GM19395 (cell line): Measurements from ENCODE around the gene MAP2K5.

Source experiments
- ATAC-seq: cut with Tn5 transposase; IDR thresholded peaks from one replicate; pipeline ENCODE4 v1.9.1; 2021; ENCODE audit warnings: mild to moderate bottlenecking, moderate library complexity; ENCODE audit not compliant: unreplicated experiment

Gene MAP2K5

GRCh38 chr15:67801926-67802914 lies 259.7 kb downstream of the MAP2K5 start:
- ATAC-seq: no peak

GRCh38 chr15:67803299-67803698 lies 260.8 kb downstream of the MAP2K5 start:
- ATAC-seq: no peak

DNA sequence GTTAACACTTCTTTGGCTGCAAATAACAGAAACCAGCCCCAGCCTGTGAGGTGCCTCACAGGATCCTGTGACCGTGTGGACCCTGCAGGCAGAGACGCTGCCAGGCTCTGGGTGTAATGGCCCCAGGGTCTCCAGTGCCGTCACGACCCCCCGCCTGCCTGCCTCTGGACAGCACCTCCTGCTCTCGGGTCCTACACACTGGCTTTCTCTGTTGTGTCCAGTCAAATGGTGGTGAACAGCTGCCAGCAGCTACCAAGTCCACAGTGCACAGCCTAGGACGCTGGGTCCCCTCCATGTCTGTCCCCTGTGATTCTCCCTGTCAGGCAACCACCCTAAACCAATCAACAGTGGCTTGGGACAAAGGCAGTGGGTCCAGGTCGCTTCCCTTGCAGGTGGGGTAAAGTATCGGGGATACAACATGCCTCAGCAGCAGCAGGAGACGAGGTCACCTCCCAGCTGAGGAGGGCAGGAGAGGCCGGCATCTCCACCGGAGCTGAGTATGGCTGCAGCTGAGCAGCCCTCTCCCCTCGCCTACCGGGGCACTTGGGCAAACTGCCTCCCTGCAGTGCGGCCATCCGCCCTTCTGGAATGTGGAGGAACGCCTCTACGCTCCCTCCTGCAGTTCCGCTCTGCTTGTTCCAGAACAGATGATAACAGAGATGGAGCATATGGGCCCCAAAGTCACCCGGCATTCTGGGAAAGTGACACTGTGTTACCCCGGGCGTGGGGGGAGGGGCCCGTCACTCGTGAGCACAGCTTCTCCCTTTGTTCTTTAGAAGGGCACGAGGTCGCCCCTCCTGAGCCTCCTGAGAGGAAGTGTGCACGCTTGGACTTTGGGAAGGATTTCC lies 261.7 kb downstream of the MAP2K5 start:
- no peak for ATAC-seq

- no peak for ATAC-seq
Measured at GRCh38 chr15:67805008-67805665, 262.6 kb downstream of the MAP2K5 start.

GRCh38 chr15:67805666-67806516 lies 263.4 kb downstream of the MAP2K5 start:
- no peak for ATAC-seq

- no peak for ATAC-seq
Measured at GRCh38 chr15:67806536-67806935, 264.0 kb downstream of the MAP2K5 start.

DNA sequence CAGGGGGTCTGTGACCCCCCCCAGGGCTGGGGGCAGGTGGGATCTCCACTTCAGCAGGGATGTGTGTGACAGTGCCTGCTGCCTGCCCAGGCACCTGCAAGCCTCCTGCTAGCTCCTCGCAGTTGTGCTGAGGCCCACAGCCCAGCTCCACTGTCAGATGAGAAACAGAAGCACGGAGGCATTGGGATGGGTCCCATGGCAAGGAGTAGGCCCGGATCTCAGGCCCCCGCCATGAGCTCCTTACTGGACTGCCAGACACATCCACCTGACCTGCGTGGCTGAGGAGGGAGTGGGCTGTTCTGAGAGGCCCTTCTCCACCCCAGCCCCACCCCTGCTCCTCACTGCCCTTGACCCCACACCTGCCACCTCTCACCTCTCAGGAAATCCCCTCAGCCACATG lies 264.6 kb downstream of the MAP2K5 start:
- no peak for ATAC-seq

DNA sequence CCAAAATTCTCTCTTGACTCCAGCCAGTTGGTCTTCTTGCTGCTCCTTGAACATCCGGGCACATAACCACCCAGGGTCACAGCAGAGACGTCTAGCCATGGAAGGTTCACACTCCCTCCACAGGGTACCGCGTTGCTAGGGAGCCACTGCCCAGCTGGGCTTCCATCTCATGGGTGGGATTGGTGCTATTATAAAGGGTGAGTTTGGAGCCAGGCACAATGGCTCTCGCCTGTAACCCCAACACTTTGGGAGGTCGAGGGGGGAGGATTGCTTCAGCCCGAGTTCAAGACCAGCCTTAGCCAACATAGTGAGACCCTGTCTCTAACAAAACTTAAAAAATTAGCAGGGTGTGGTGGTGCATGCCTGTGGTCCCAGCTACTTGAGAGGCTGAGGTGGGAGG lies 265.3 kb downstream of the MAP2K5 start:
- no peak for ATAC-seq

DNA sequence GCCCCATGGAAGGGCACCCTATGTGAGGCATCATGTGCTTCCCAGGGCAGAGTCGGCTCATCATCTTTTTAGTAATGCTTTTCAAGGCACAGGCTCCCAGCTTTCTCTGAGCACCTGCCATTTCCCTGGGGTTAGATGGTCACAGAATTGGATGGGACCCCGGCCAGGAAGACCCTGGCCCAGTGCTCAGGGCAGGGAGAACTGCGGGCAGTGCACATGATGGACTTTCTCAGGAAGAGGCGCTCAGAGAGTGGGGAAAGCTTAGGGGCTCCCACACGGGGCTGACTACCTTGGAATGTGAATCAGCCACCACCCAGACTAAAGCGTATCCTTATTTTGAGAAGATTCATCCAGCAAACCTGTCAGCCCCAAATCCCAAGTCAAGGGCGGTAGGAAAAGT lies 266.3 kb downstream of the MAP2K5 start:
- ATAC-seq: no peak

- no peak for ATAC-seq
Measured at GRCh38 chr15:67809441-67809840, 266.9 kb downstream of the MAP2K5 start.

- ATAC-seq: no peak
Measured at GRCh38 chr15:67809866-67810265, 267.4 kb downstream of the MAP2K5 start.

DNA sequence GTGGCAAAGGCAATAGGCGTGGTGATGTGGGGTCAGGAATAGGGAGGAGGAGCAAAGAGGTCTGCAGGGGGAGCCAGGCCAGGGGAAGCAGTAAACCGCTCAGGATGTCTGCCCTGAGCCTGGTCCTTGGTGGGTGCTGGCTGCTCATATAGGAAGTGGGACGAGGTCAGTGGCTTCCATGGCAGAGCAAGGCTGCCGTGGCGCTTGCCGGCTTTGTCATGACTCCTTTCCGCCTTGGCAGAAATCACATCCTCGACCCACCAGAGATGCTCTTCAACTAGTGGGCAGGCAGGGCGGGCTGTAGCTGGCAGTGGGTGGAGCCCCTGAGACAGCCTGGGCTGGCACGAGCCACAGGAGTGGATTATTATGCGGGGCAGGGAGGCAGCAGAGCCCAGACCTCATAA lies 269.7 kb downstream of the MAP2K5 start:
- ATAC-seq: no peak

DNA sequence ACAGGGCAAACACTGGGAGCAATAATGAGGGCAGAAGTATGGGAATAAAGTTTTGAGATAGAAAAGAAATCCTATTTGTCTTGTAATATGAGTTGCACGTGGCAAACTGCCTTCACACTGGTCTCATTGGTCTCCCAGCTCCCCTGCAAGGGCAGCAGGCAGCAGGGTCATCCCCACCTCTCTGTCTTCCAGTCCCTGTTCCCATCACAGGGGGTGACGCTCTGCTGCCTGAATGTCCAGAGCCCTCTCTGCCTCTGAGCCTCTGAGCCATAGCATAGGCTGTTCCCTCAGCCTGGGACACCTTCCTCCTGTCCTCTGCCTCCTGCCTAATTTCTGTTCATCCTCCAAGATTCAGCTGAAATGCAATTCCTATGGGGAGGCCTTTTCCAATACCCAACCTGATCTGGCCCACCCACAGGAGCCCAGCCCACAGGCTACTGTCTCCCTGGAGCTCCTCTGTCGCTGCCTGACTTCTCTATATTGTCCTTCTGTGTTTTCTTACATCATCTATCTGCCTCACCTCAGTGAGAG lies 270.7 kb downstream of the MAP2K5 start:
- ATAC-seq: no peak

GRCh38 chr15:67815036-67815592 lies 272.6 kb downstream of the MAP2K5 start:
- no peak for ATAC-seq

DNA sequence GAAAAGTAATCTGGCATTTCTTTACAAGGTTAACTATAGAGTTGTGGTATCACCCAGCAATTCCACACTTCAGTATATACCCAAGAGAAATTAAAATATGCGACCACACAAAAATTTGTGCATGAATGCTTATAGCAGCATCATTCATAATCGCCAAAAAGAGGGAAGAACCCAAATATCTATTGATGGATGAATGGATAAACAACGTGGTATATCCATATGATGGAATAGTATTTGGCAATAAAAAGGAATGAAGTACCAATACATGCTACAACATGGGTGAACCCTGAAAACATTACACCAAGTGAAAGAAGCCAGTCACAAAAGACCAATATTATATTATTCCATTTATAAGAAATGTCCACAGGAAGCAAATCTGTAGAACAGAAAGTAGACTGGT lies 274.2 kb downstream of the MAP2K5 start:
- ATAC-seq: no peak

- no peak for ATAC-seq
Measured at GRCh38 chr15:67818464-67818863, 276.0 kb downstream of the MAP2K5 start.

DNA sequence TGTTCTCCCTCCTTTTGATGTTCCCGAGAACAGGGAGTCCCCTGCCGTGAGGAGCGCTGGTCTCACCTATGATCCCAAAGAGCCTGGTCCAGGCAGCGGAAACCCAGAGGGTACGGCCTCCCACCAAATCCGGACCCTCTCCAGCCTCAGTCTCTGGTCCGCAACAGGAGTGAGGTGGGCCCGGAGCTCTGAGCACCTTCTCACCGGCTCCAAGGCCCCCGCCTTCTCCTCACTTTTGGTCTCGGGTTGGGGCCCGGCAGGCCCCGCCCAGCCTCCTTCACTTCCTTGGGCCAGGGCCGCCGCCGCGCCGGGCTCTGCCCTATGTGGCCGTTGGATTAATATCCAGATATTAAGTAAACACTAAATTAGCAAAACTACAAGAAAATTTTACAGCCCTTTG lies 277.1 kb downstream of the MAP2K5 start:
- no peak for ATAC-seq

GRCh38 chr15:67820122-67820991 lies 277.9 kb downstream of the MAP2K5 start:
- ATAC-seq: no peak
